Loucy (cell line): ENCODE data around the gene MRPL48.

Experiments used
- H2AFZ ChIP-seq: fragments of 200-600 bp; sonication (generic); 2 replicates; pipeline ENCODE4 v1.6.0; 2016; ENCODE audit warnings: antibody characterized with exemption, mild to moderate bottlenecking, low read length, moderate library complexity
- H3F3A ChIP-seq: fragments of 200-600 bp; 2 replicates; pipeline ENCODE4 v1.6.0; 2016; ENCODE audit warnings: antibody characterized with exemption, low read depth, mild to moderate bottlenecking
- H3K27me3 ChIP-seq: fragments of 200-600 bp; sonication (generic); 2 replicates; pipeline ENCODE4 v1.6.1; 2014; ENCODE audit warnings: low read length, mild to moderate bottlenecking; ENCODE audit not compliant: insufficient read depth, poor library complexity, severe bottlenecking
- H3K36me3 ChIP-seq: fragments of 200-600 bp; sonication (generic); 2 replicates; pipeline ENCODE4 v1.6.1; 2016; ENCODE audit warnings: low read length; ENCODE audit not compliant: insufficient read depth
- H3K4me1 ChIP-seq: fragments of 200-600 bp; sonication (generic); 2 replicates; pipeline ENCODE4 v1.5.1; 2014; ENCODE audit warnings: low read length, mild to moderate bottlenecking; ENCODE audit not compliant: insufficient read depth, poor library complexity, severe bottlenecking
- H3K4me2 ChIP-seq: fragments of 200-600 bp; sonication (generic); 2 replicates; pipeline ENCODE4 v1.6.0; 2014; ENCODE audit warnings: antibody characterized with exemption, low read length, low read depth, mild to moderate bottlenecking; ENCODE audit not compliant: poor library complexity, severe bottlenecking
- H3K4me3 ChIP-seq: fragments of 200-600 bp; sonication (generic); 2 replicates; pipeline ENCODE4 v1.5.1; 2014; ENCODE audit warnings: low read length, mild to moderate bottlenecking, mixed read lengths; ENCODE audit not compliant: poor library complexity, severe bottlenecking
- H3K79me2 ChIP-seq: fragments of 200-600 bp; sonication (generic); 2 replicates; pipeline ENCODE4 v1.6.1; 2014; ENCODE audit warnings: low read length; ENCODE audit not compliant: insufficient read depth
- H3K9ac ChIP-seq: fragments of 200-600 bp; sonication (generic); 2 replicates; pipeline ENCODE4 v1.6.0; 2014; ENCODE audit warnings: mild to moderate bottlenecking, low read depth, low read length, moderate library complexity; ENCODE audit not compliant: poor library complexity, severe bottlenecking
- H3K9me2 ChIP-seq: fragments of 200-600 bp; sonication (generic); replicated peaks from 2 replicates; pipeline ENCODE4 v1.6.1; 2016; ENCODE audit warnings: low read depth, low read length, mixed read lengths
- H3K9me3 ChIP-seq: fragments of 200-600 bp; sonication (generic); 2 replicates; pipeline ENCODE4 v1.6.1; 2014; ENCODE audit warnings: mild to moderate bottlenecking, antibody characterized with exemption, low read length, low read depth; ENCODE audit not compliant: insufficient read depth
- H4K20me1 ChIP-seq: fragments of 200-600 bp; sonication (generic); 2 replicates; pipeline ENCODE4 v1.6.0; 2014; ENCODE audit warnings: antibody characterized with exemption, low read length, mild to moderate bottlenecking; ENCODE audit not compliant: insufficient read depth, poor library complexity, severe bottlenecking
- CTCF ChIP-seq: fragments of 200-600 bp; sonication (generic); conservative IDR thresholded peaks from 2 replicates; pipeline ENCODE4 v1.5.1; 2014; ENCODE audit warnings: mild to moderate bottlenecking, antibody characterized with exemption, low read length
- EZH2phosphoT487 ChIP-seq: fragments of 200-600 bp; IDR thresholded peaks from 2 replicates; pipeline ENCODE4 v1.6.1; 2018; ENCODE audit warnings: antibody characterized with exemption, mild to moderate bottlenecking, moderate library complexity, borderline replicate concordance

Gene MRPL48

GRCh38 chr11:73758451-73758850 is 29.2 kb upstream of the MRPL48 start:
- peak overlapping the region; percentile 84 for H3K9ac ChIP-seq
- no peaks in the 10 kb centered on the region for H3K27me3 ChIP-seq
- TF ChIP-seq CTCF, result no peak
- no peak for TF ChIP-seq EZH2phosphoT487
- no peaks in the 10 kb centered on the region for H3F3A ChIP-seq
- peaks cover 28% of the 10 kb centered on the region for H3K4me1 ChIP-seq
- peaks cover 67% of the 10 kb centered on the region for H3K79me2 ChIP-seq
- H3K9me2 ChIP-seq, result no peaks in the 10 kb centered on the region
- peak overlapping the region; percentile 96 for H3K4me3 ChIP-seq
- no peaks in the 10 kb centered on the region for H3K9me3 ChIP-seq
- H2AFZ ChIP-seq, result no peak overlapping the region
- H4K20me1 ChIP-seq, result peaks cover 46% of the 10 kb centered on the region
- H3K4me2 ChIP-seq, result peak overlapping the region; percentile 96
- no peaks in the 10 kb centered on the region for H3K36me3 ChIP-seq

GRCh38 chr11:73759610-73760134 is 28.0 kb upstream of the MRPL48 start:
- peaks cover 34% of the 10 kb centered on the region for H4K20me1 ChIP-seq
- H2AFZ ChIP-seq, result peak overlapping the region; percentile 77; the same call in 1 of the 2 replicates
- H3F3A ChIP-seq, result no peaks in the 10 kb centered on the region
- peak overlapping the region; percentile 96 for H3K4me2 ChIP-seq
- no peak for TF ChIP-seq EZH2phosphoT487
- TF ChIP-seq CTCF, result peak; percentile 21; the same call in 1 of the 2 replicates
- H3K9ac ChIP-seq, result peak overlapping the region; percentile 84
- H3K4me3 ChIP-seq, result peak overlapping the region; percentile 96
- peaks cover 55% of the 10 kb centered on the region for H3K79me2 ChIP-seq
- H3K27me3 ChIP-seq, result no peaks in the 10 kb centered on the region
- peaks cover 28% of the 10 kb centered on the region for H3K4me1 ChIP-seq
- H3K9me3 ChIP-seq, result no peaks in the 10 kb centered on the region
- no peaks in the 10 kb centered on the region for H3K36me3 ChIP-seq
- H3K9me2 ChIP-seq, result no peaks in the 10 kb centered on the region

- Histone ChIP-seq H3F3A (no peaks in the 10 kb centered on the region), H3K4me1 (peaks cover 28% of the 10 kb centered on the region), H2AFZ (peak overlapping the region; percentile 77), H3K4me3 (peak overlapping the region; percentile 96), H3K79me2 (peaks cover 54% of the 10 kb centered on the region), H4K20me1 (peaks cover 34% of the 10 kb centered on the region), H3K9me3 (no peaks in the 10 kb centered on the region), H3K36me3 (no peaks in the 10 kb centered on the region), H3K9me2 (no peaks in the 10 kb centered on the region), H3K27me3 (no peaks in the 10 kb centered on the region), H3K4me2 (peak overlapping the region; percentile 96), H3K9ac (peak overlapping the region; percentile 84)
- no peak for TF ChIP-seq CTCF
- no peak for TF ChIP-seq EZH2phosphoT487
These were observed 27.5 kb upstream of the MRPL48 start for GRCh38 chr11:73760135-73760678.
